Activated B cell treated with CpG ODN at 0.5 μM for 24 hours (primary cell): Measurements from ENCODE around the gene RNH1. TPM values are rescaled to one million over a fixed set of nuclear protein-coding genes. Genes with fewer than 3 reads are reported as not detected.

Experiments used
- ATAC-seq: fragments of 200-7000 bp; cut with Tn5 transposase; one replicate; pipeline ENCODE4 v1.10.0; 2021; ENCODE audit warnings: low read depth, mild to moderate bottlenecking, moderate library complexity
- CTCF ChIA-PET: fragments of 350-600 bp; sonication (Branson Sonifier 250); formaldehyde crosslinking; loops from one replicate; lab custom pipeline; 2021; ENCODE audit warnings: antibody characterized with exemption; lab: Charles Lee
- POLR2A ChIA-PET: fragments of 350-600 bp; sonication (Branson Sonifier 250); formaldehyde crosslinking; loops from one replicate; lab custom pipeline; 2021; ENCODE audit warnings: antibody characterized with exemption; lab: Charles Lee
- DNase-seq: peaks from one replicate; pipeline ENCODE4 v3.0.0; 2022
- H3K27ac Mint-ChIP-seq: one replicate; pipeline ENCODE4 v1.8.0; 2020; ENCODE audit warnings: mixed read lengths
- H3K27me3 Mint-ChIP-seq: one replicate; pipeline ENCODE4 v1.8.0; 2021; ENCODE audit warnings: mixed read lengths
- H3K36me3 Mint-ChIP-seq: one replicate; pipeline ENCODE4 v1.8.0; 2021; ENCODE audit warnings: low read depth, mixed read lengths
- H3K4me1 Mint-ChIP-seq: one replicate; pipeline ENCODE4 v1.8.0; 2021; ENCODE audit warnings: mixed read lengths
- H3K4me3 Mint-ChIP-seq: one replicate; pipeline ENCODE4 v1.8.0; 2020; ENCODE audit warnings: mild to moderate bottlenecking, mixed read lengths
- H3K9me3 Mint-ChIP-seq: one replicate; pipeline ENCODE4 v1.8.0; 2020; ENCODE audit warnings: mixed read lengths
- intact Hi-C: fragments of 100-400 bp; cut with micrococcal nuclease; formaldehyde crosslinking; loops from one replicate; pipeline ENCODE4 v1.15.1; 2024
- total RNA-seq: library from RNA; stranded (reverse); gene quantifications from 2 replicates; pipeline ENCODE4 v1.2.3, GENCODE V29; 2022
- TF ChIP-seq, protein P1 (sequence below): fragments of 200-600 bp; IDR thresholded peaks from one replicate; pipeline ENCODE4 v1.8.0; 2022; ENCODE audit warnings: antibody characterized with exemption, mild to moderate bottlenecking

RNH1 gene
- total RNA-seq, 1 donor from 2014 or later: 101 TPM

DNA sequence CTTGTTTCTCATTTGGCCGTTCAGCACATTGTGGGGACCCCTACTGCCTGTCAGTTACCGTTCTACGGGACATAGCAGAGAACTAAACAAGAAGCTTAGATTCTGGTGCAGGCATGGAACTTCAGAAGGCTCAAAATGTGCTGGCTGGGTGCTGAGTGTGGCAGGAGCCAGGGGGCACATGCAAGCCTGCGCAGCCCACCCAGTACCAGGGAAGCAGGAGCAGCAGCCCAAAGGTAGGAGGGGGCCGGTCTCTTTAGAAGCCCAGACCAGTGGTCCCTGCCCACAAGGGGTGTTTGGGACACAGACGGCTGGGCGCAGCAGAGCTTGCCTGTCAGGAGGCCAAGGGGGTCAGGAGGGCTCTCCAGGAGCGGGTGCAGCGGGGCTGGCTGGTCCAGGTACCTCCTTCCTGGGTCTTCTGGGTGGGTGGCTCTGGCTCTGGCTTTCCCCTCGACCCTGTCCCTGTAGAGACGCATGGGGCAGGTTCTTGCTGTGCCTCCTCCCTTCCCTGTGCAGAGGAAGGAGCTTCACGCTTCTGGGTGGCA is 54.8 kb downstream of the RNH1 start:
- Mint-ChIP-seq H3K4me1 (peaks cover 48% of the 10 kb centered on the region), H3K27me3 (no peaks in the 10 kb centered on the region), H3K27ac (no peak overlapping the region), H3K4me3 (no peak overlapping the region), H3K36me3 (peaks cover 19% of the 10 kb centered on the region), H3K9me3 (no peaks in the 10 kb centered on the region)
- TF ChIP-seq, protein P1, sequence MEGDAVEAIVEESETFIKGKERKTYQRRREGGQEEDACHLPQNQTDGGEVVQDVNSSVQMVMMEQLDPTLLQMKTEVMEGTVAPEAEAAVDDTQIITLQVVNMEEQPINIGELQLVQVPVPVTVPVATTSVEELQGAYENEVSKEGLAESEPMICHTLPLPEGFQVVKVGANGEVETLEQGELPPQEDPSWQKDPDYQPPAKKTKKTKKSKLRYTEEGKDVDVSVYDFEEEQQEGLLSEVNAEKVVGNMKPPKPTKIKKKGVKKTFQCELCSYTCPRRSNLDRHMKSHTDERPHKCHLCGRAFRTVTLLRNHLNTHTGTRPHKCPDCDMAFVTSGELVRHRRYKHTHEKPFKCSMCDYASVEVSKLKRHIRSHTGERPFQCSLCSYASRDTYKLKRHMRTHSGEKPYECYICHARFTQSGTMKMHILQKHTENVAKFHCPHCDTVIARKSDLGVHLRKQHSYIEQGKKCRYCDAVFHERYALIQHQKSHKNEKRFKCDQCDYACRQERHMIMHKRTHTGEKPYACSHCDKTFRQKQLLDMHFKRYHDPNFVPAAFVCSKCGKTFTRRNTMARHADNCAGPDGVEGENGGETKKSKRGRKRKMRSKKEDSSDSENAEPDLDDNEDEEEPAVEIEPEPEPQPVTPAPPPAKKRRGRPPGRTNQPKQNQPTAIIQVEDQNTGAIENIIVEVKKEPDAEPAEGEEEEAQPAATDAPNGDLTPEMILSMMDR: no peak
- no peak for ATAC-seq
- intact Hi-C loops: loop anchor here (5.0 kb wide), 1 partner anchor 145 kb away; the partner anchor contains the start of gene IFITM2
- ChIA-PET POLR2A (interaction anchor here (0.6 kb wide), 1 partner anchor 54 kb away, joined by 5 read pairs; no protein-coding TSS in a partner anchor), CTCF (no interaction called here)
- no peak for DNase-seq

GRCh38 chr11:451738-452137 is 55.3 kb downstream of the RNH1 start:
- intact Hi-C loops: loop anchor here (2.0 to 5.0 kb wide), 2 partner anchors 144 to 345 kb away; partner anchors contain the start of gene IFITM2
- peak overlapping the region; percentile 97 for H3K4me3 Mint-ChIP-seq

DNA sequence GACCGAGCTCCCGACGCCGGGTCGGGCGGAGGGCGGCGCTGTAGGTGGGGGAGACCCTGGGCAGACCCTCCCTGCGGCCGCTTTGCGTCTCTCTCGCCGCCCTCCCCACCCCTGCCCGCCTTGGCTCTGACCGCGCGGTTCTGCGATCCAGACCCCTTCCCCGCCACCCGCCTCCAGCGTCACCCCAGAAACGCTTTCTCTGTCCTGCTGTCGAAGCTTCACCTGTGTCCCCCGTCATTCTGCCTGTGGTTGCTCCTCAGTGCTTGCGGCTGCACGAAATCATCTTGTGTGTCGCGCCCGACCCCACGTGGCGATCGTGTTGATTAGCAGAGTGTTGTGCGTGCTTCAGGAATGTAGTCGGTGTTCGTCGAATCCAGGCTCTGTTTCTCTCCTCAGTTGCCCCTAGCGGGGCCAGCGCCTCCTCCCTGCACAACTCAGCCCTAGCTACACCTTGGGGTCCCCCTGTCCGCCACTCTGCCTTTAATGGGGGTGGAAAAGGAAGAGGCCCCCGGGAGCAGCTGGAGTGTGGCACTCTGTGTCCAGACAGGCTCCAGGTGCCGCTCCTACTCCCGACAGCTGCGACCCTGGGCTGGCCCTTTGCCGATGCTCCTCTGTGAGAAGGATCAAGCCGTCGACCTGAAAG is 56.1 kb downstream of the RNH1 start:
- DNase-seq (peak; percentile 49), ATAC-seq (peak; percentile 18)
- Mint-ChIP-seq H3K36me3 (peaks cover 19% of the 10 kb centered on the region), H3K9me3 (no peaks in the 10 kb centered on the region), H3K4me3 (peak overlapping the region; percentile 97), H3K27ac (peak overlapping the region; percentile 87), H3K4me1 (peaks cover 35% of the 10 kb centered on the region), H3K27me3 (no peaks in the 10 kb centered on the region)
- TF ChIP-seq, protein P1: no peak
- intact Hi-C loops: loop anchor here (1.0 to 5.0 kb wide), 4 partner anchors 55 to 346 kb away; partner anchors contain the start of genes HRAS and IFITM2
- ChIA-PET CTCF (interaction anchor here (0.8 to 1.2 kb wide), 2 partner anchors 200 to 276 kb away, joined by 3 to 8 read pairs; no protein-coding TSS in a partner anchor), POLR2A (interaction anchor here (0.5 to 4.3 kb wide), 7 partner anchors 35 to 244 kb away, joined by 3 to 50 read pairs (median 4); partner anchors contain the start of genes BET1L, HRAS, LRRC56 and RIC8A)

More at GRCh38 chr11:451738-452137, 55.3 kb downstream of the RNH1 start:
- no peak for DNase-seq
- POLR2A ChIA-PET: interaction anchor here (0.8 kb wide), 1 partner anchor 55 kb away, joined by 3 read pairs; the partner anchor contains the start of gene RNH1
- TF ChIP-seq, protein P1: no peak
- no peaks in the 10 kb centered on the region for H3K27me3 Mint-ChIP-seq
- no peak overlapping the region for H3K27ac Mint-ChIP-seq
- H3K9me3 Mint-ChIP-seq: no peaks in the 10 kb centered on the region
- H3K4me1 Mint-ChIP-seq: peaks cover 43% of the 10 kb centered on the region
- CTCF ChIA-PET: no interaction called here
- ATAC-seq: no peak
- H3K36me3 Mint-ChIP-seq: peaks cover 19% of the 10 kb centered on the region

DNA sequence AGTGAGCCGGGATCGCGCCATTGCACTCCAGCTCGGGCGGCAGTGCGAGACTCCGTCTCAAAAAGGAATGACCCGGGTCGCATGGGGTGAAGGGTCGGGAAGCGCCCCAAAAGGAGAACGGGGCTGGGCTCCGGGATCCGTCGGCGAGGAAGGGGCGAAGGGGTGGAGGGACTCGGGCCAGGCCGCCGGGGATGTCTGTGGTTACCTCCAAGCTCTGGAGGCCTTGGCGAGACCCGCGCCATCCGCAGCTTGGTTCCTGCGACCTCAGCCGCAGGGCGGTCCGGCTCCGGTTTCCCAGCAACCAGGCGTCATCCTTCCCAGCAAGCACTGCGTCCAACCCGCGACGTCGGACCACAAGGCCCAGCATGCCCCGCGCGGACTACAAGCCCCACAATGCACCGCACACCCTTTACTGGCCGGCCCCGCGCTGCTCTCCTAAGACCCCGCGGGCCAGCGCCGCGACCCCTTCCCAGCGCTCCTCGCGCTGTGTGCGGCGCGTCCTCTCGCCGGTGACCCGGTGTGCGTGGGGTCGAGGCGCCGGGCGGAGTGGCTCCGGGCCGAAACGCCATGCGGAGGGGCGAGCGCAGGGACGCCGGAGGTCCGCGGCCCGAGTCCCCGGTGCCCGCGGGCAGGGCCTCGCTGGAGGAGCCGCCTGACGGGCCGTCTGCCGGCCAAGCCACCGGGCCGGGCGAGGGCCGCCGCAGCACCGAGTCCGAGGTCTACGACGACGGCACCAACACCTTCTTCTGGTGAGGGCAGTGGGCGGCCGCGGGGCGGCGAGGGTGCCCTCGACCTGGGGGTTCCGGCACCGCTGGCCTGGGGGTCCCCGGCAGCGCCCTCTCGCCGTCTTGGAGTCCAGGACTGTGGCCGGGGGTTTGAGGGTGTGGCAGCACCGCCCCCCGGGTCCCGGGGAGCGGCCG is 56.9 kb downstream of the RNH1 start, which contains the start of gene PTDSS2:
Gene PTDSS2, plus strand, starts transcription at position 391 of the 920 bp plus-strand sequence. Its CDS starts 177 bp downstream, at position 568.
- intact Hi-C loops: loop anchor here (1.0 to 5.0 kb wide), 6 partner anchors 56 to 347 kb away; partner anchors contain the start of genes HRAS and IFITM2
- H3K27me3 Mint-ChIP-seq: no peaks in the 10 kb centered on the region
- peak within 1 kb of the TSS; percentile 97 for H3K4me3 Mint-ChIP-seq
- peaks cover 19% of the 10 kb centered on the region for H3K36me3 Mint-ChIP-seq
- ChIA-PET CTCF (interaction anchor here (0.8 to 2.8 kb wide), 3 partner anchors 56 to 276 kb away, joined by 3 to 8 read pairs (median 8); partner anchors contain the start of gene RNH1), POLR2A (interaction anchor here (0.6 to 4.3 kb wide), 13 partner anchors 16 to 243 kb away, joined by 3 to 50 read pairs (median 4); partner anchors contain the start of genes BET1L, HRAS, LRRC56 and PHRF1)
- peaks cover 35% of the 10 kb centered on the region for H3K4me1 Mint-ChIP-seq
- H3K27ac Mint-ChIP-seq: peak within 1 kb of the TSS; percentile 95
- ATAC-seq: peak; percentile 72
- TF ChIP-seq, protein P1: no peak
- no peaks in the 10 kb centered on the region for H3K9me3 Mint-ChIP-seq
- DNase-seq: peak; percentile 93
